Ovary (tissue), 3 donors: ENCODE data around the gene EXTL1.

Source experiments
- EP300 ChIP-seq: sonication (generic); formaldehyde crosslinking; IDR thresholded peaks from one replicate; pipeline ENCODE4 v1.6.1; 2017; ENCODE audit warnings: antibody characterized with exemption
- TF ChIP-seq, protein P1 (sequence below), 3 donors: fragments of 450-650 bp in 2 of 3; fragments of 200-600 bp in 1 of 3; IDR thresholded peaks; one replicate each; pipeline versions ENCODE4 v1.5.1 to v1.8.0; 2016 to 2022; ENCODE audit warnings: antibody characterized with exemption in 3 of 3, mild to moderate bottlenecking in 1 of 3
- donor health status: DM: no; HTN: no; CAD: no.

DNA sequence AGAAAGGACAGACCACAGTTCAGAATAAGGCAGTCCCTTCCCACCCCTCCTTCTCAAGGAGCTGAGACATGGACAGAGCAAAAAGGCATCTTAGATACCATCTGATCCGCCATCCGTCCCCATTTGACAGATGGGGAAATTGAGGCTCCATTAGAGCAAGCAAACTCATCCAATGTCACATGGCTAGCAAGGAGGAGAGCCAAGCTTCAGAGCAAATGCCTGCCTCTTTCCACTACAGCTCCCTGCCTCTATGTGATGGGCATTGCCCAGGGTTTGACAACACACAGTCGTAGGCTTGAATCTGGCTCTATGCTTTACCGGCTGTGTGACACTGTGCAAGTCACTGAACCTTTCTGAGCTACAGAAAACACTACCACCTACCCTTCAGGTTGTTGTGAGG is 20.4 kb downstream of the EXTL1 start:
- TF ChIP-seq, protein P1, sequence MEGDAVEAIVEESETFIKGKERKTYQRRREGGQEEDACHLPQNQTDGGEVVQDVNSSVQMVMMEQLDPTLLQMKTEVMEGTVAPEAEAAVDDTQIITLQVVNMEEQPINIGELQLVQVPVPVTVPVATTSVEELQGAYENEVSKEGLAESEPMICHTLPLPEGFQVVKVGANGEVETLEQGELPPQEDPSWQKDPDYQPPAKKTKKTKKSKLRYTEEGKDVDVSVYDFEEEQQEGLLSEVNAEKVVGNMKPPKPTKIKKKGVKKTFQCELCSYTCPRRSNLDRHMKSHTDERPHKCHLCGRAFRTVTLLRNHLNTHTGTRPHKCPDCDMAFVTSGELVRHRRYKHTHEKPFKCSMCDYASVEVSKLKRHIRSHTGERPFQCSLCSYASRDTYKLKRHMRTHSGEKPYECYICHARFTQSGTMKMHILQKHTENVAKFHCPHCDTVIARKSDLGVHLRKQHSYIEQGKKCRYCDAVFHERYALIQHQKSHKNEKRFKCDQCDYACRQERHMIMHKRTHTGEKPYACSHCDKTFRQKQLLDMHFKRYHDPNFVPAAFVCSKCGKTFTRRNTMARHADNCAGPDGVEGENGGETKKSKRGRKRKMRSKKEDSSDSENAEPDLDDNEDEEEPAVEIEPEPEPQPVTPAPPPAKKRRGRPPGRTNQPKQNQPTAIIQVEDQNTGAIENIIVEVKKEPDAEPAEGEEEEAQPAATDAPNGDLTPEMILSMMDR (IDR thresholded peaks at IDR 0.05), result no peak
- TF ChIP-seq EP300, result no peak
